WI38 (cell line): ENCODE measurements around the gene ACAN.

Experiments used
- H3K4me3 ChIP-seq: 2 replicates; pipeline ENCODE4 v1.5.1; 2011; ENCODE audit warnings: low read depth, mild to moderate bottlenecking, control low read depth, low read length
- TF ChIP-seq, protein P1 (sequence below): IDR thresholded peaks from 2 replicates; pipeline ENCODE4 v1.5.1; 2012; ENCODE audit warnings: low read depth, mild to moderate bottlenecking, control low read depth, low read length

Gene ACAN

GRCh38 chr15:88841236-88841635 lies 38.0 kb downstream of the ACAN start:
- no peak overlapping the region for H3K4me3 ChIP-seq
- TF ChIP-seq, protein P1, sequence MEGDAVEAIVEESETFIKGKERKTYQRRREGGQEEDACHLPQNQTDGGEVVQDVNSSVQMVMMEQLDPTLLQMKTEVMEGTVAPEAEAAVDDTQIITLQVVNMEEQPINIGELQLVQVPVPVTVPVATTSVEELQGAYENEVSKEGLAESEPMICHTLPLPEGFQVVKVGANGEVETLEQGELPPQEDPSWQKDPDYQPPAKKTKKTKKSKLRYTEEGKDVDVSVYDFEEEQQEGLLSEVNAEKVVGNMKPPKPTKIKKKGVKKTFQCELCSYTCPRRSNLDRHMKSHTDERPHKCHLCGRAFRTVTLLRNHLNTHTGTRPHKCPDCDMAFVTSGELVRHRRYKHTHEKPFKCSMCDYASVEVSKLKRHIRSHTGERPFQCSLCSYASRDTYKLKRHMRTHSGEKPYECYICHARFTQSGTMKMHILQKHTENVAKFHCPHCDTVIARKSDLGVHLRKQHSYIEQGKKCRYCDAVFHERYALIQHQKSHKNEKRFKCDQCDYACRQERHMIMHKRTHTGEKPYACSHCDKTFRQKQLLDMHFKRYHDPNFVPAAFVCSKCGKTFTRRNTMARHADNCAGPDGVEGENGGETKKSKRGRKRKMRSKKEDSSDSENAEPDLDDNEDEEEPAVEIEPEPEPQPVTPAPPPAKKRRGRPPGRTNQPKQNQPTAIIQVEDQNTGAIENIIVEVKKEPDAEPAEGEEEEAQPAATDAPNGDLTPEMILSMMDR = no peak

GRCh38 chr15:88842156-88842555 lies 38.9 kb downstream of the ACAN start:
- H3K4me3 ChIP-seq = no peak overlapping the region
- TF ChIP-seq, protein P1 = no peak

GRCh38 chr15:88843334-88843733 lies 40.1 kb downstream of the ACAN start:
- TF ChIP-seq, protein P1 = no peak
- no peak overlapping the region for H3K4me3 ChIP-seq

GRCh38 chr15:88844749-88845386 lies 41.6 kb downstream of the ACAN start:
- H3K4me3 ChIP-seq = no peak overlapping the region
- TF ChIP-seq, protein P1 = no peak

DNA sequence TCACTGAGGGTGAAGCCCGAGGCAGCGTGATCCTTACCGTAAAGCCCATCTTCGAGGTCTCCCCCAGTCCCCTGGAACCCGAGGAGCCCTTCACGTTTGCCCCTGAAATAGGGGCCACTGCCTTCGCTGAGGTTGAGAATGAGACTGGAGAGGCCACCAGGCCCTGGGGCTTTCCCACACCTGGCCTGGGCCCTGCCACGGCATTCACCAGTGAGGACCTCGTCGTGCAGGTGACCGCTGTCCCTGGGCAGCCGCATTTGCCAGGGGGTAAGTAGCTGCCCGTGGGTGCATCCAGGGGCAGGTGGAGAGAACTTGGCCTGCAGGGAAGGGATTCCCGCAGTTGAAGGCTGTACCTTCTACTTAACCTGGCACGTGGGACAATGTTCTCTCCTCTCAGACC lies 42.4 kb downstream of the ACAN start:
- TF ChIP-seq, protein P1 = no peak
- no peak overlapping the region for H3K4me3 ChIP-seq

DNA sequence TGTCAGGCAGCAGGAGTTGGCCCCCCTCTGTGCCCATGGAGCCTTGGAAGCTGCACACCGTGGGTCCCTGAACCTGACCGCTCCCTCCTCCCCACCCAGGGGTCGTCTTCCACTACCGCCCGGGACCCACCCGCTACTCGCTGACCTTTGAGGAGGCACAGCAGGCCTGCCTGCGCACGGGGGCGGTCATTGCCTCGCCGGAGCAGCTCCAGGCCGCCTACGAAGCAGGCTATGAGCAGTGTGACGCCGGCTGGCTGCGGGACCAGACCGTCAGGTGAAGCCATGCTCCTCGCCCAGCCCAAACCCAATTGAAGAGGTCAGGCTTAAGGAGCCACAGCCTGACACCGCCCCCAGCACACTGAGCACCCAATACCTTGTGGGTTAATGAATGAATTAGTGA lies 43.9 kb downstream of the ACAN start:
- H3K4me3 ChIP-seq = no peak overlapping the region
- TF ChIP-seq, protein P1 = no peak

DNA sequence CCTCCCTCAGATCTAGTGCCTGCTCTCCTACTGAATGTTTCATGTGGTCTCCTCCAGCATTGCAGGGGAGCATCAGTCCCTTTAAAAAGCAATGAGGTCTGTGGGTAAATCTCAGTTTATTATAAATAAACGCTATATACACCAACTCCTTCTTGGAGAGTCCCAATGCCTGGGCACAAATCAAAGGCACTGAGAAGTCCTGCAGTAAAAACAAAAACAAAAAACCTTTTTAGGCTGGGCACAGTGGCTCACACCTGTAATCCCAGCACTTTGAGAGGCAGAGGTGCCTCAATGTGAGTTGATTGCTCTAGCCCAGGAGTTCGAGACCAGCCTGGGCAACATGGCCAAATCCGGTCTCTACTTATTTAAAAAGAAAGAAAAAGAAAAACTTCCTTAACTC lies 45.0 kb downstream of the ACAN start:
- no peak overlapping the region for H3K4me3 ChIP-seq
- TF ChIP-seq, protein P1 = no peak
